Prostate gland (tissue), 2 donors: ENCODE results near the gene THBS2.

ENCODE experiments used
- POLR2A ChIP-seq: fragments of 450-650 bp; IDR thresholded peaks from one replicate; pipeline ENCODE4 v1.6.1; 2016; ENCODE audit warnings: antibody characterized with exemption, mild to moderate bottlenecking
- POLR2AphosphoS5 ChIP-seq: sonication (generic); formaldehyde crosslinking; IDR thresholded peaks from one replicate; pipeline ENCODE4 v1.6.1; 2017; ENCODE audit warnings: antibody characterized with exemption
- TF ChIP-seq, protein P1 (sequence below), 4 experiments: fragments of 200-600 bp in 2 of 4; fragments of 450-650 bp in 2 of 4; sonication (generic) in 2 of 4; IDR thresholded peaks; 1 replicate in 3 of 4; 2 replicates in 1 of 4; pipeline ENCODE4 v1.5.1; 2016 to 2019; ENCODE audit warnings: antibody characterized with exemption in 4 of 4, mild to moderate bottlenecking in 2 of 4, moderate library complexity in 2 of 4

DNA sequence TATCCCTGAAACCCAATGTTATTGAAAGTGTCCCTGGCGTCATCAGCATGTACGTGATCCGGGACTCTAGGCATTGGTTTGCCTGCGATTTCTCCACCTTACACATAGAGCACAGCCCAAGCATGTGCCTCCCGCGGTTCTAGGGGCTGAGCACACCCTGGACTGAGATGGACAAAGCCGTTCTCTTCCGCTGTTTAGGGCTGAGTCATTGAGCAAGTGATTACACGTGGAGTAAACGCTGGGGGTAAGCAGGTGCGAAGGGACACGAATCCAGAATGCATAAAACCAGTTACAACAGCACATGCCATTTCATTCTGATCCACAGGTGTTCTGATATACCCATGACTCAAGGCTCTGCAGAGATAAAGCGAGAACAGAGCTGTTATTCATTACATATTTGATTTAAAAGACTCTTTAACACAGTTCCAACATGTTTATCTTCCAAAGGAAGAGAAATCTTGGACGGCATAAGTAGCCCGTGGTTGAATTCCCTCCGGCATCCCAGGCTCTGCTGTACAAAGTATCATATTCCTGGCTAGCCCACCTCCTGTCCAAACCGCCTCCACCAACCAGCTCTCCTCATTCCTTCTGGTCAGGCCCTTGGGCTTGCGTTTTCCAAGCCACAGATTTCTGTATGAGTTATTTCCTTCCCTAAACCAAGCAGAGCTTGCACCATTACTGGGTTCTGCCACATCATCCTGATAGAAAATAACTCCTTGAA lies 36.1 kb upstream of the THBS2 start:
- TF ChIP-seq, protein P1, sequence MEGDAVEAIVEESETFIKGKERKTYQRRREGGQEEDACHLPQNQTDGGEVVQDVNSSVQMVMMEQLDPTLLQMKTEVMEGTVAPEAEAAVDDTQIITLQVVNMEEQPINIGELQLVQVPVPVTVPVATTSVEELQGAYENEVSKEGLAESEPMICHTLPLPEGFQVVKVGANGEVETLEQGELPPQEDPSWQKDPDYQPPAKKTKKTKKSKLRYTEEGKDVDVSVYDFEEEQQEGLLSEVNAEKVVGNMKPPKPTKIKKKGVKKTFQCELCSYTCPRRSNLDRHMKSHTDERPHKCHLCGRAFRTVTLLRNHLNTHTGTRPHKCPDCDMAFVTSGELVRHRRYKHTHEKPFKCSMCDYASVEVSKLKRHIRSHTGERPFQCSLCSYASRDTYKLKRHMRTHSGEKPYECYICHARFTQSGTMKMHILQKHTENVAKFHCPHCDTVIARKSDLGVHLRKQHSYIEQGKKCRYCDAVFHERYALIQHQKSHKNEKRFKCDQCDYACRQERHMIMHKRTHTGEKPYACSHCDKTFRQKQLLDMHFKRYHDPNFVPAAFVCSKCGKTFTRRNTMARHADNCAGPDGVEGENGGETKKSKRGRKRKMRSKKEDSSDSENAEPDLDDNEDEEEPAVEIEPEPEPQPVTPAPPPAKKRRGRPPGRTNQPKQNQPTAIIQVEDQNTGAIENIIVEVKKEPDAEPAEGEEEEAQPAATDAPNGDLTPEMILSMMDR (IDR thresholded peaks at IDR 0.05), result no peak
- TF ChIP-seq POLR2A, result no peak
- peak; percentile 51 for TF ChIP-seq POLR2AphosphoS5
